OCI-LY3 (cell line): ENCODE results near the gene SLC1A1.

Experiments used
- H2AFZ ChIP-seq: fragments of 200-600, 300-600 bp; shearing (Covaris generic); 2 replicates; pipeline ENCODE4 v1.6.0; 2014; ENCODE audit warnings: antibody characterized with exemption, low read depth, low read length
- H3K27ac ChIP-seq: fragments of 200-600, 300-600 bp; sonication (generic); 2 replicates; pipeline ENCODE4 v1.5.1; 2014; ENCODE audit warnings: mild to moderate bottlenecking, low read length, moderate library complexity, mixed read lengths
- H3K27me3 ChIP-seq: fragments of 200-600, 300-600 bp; sonication (generic); 2 replicates; pipeline ENCODE4 v1.6.1; 2014; ENCODE audit warnings: low read depth, low read length, mixed read lengths
- H3K36me3 ChIP-seq: fragments of 200-600, 300-600 bp; sonication (generic); replicated peaks from 2 replicates; pipeline ENCODE3; 2014; ENCODE audit warnings: low read depth, low read length, mixed read lengths
- H3K4me1 ChIP-seq: fragments of 300-600, 200-600 bp; sonication (generic); 2 replicates; pipeline ENCODE4 v1.6.1; 2014; ENCODE audit warnings: low read length, mixed read lengths
- H3K4me2 ChIP-seq: fragments of 200-600, 300-600 bp; sonication (generic); 2 replicates; pipeline ENCODE4 v1.6.1; 2014; ENCODE audit warnings: low read length, mixed read lengths
- H3K4me3 ChIP-seq: fragments of 300-600, 200-600 bp; sonication (generic); 2 replicates; pipeline ENCODE4 v1.5.1; 2014; ENCODE audit warnings: antibody characterized with exemption, mild to moderate bottlenecking, low read length, moderate library complexity
- H3K79me2 ChIP-seq: fragments of 300-600, 200-600 bp; shearing (Covaris generic); 2 replicates; pipeline ENCODE4 v1.6.1; 2014; ENCODE audit warnings: mild to moderate bottlenecking, low read length, mixed read lengths
- H3K9ac ChIP-seq: fragments of 300-600, 200-600 bp; shearing (Covaris generic); 2 replicates; pipeline ENCODE4 v1.6.0; 2014; ENCODE audit warnings: mild to moderate bottlenecking, low read length, moderate library complexity
- H3K9me3 ChIP-seq: fragments of 200-600, 300-600 bp; shearing (Covaris generic); 2 replicates; pipeline ENCODE4 v1.6.1; 2014; ENCODE audit warnings: low read length, mixed read lengths; ENCODE audit not compliant: insufficient read depth
- H4K20me1 ChIP-seq: fragments of 200-600, 300-600 bp; sonication (generic); 2 replicates; pipeline ENCODE4 v1.6.1; 2016; ENCODE audit warnings: low read length, mixed read lengths; ENCODE audit not compliant: insufficient read depth
- CTCF ChIP-seq: fragments of 200-600, 300-600 bp; sonication (generic); IDR thresholded peaks from 2 replicates; pipeline ENCODE4 v1.5.1; 2014; ENCODE audit warnings: antibody characterized with exemption, low read length, low read depth
- EZH2phosphoT487 ChIP-seq: fragments of 200-600 bp; shearing (Covaris generic); IDR thresholded peaks from 2 replicates; pipeline ENCODE4 v1.6.1; 2018; ENCODE audit warnings: antibody characterized with exemption, mixed run types, low read depth

Gene SLC1A1

GRCh38 chr9:4537581-4537980, 47.3 kb downstream of the SLC1A1 start:
- H3K27ac ChIP-seq, result no peak overlapping the region

GRCh38 chr9:4538107-4538506, 47.8 kb downstream of the SLC1A1 start:
- H3K4me3 ChIP-seq, result no peak overlapping the region
- TF ChIP-seq CTCF (no peak), EZH2phosphoT487 (no peak)
- H3K27me3 ChIP-seq, result 0 out of 2 replicates have a peak, but pooled peaks cover 7% of the 10 kb centered on the region
- no peaks in the 10 kb centered on the region for H3K79me2 ChIP-seq
- H3K36me3 ChIP-seq, result no peaks in the 10 kb centered on the region
- H2AFZ ChIP-seq, result no peak overlapping the region
- no peaks in the 10 kb centered on the region for H3K4me1 ChIP-seq
- H3K9ac ChIP-seq, result no peak overlapping the region
- H4K20me1 ChIP-seq, result no peaks in the 10 kb centered on the region
- H3K27ac ChIP-seq, result no peak overlapping the region
- no peaks in the 10 kb centered on the region for H3K9me3 ChIP-seq
- no peak overlapping the region for H3K4me2 ChIP-seq

More at GRCh38 chr9:4537581-4537980, 47.3 kb downstream of the SLC1A1 start:
- Histone ChIP-seq H3K9ac (no peak overlapping the region), H4K20me1 (no peaks in the 10 kb centered on the region), H3K9me3 (no peaks in the 10 kb centered on the region), H3K27me3 (0 out of 2 replicates have a peak, but pooled peaks cover 7% of the 10 kb centered on the region), H3K4me2 (no peak overlapping the region), H3K4me3 (no peak overlapping the region), H2AFZ (no peak overlapping the region), H3K4me1 (no peaks in the 10 kb centered on the region), H3K79me2 (no peaks in the 10 kb centered on the region), H3K36me3 (no peaks in the 10 kb centered on the region)
- TF ChIP-seq CTCF, result no peak
- TF ChIP-seq EZH2phosphoT487, result no peak

DNA sequence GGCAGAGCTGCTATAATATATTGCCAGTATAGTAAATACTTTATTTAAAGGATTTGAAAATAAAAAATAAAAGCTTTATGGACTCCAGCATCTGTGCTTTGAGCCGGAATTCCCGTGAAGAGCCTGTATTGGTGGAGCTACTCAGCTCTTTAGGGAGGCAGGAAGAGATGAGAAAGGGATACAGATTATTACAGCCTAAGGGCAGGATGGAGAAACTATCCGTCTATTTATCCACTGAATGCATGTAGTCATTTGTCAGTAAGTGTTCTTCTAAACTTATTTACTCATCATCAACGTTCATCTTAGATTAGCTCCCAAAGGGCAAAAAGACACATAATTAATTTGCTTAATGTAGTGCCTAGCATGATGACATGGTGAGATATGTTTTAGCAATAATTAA, 48.4 kb downstream of the SLC1A1 start:
- Histone ChIP-seq H3K4me2 (no peak overlapping the region), H3K9me3 (no peaks in the 10 kb centered on the region), H3K36me3 (no peaks in the 10 kb centered on the region), H3K79me2 (no peaks in the 10 kb centered on the region), H3K27ac (no peak overlapping the region), H3K27me3 (0 out of 2 replicates have a peak, but pooled peaks cover 7% of the 10 kb centered on the region), H3K4me3 (no peak overlapping the region), H4K20me1 (no peaks in the 10 kb centered on the region), H2AFZ (no peak overlapping the region), H3K4me1 (no peaks in the 10 kb centered on the region), H3K9ac (no peak overlapping the region)
- TF ChIP-seq EZH2phosphoT487 (no peak), CTCF (no peak)

DNA sequence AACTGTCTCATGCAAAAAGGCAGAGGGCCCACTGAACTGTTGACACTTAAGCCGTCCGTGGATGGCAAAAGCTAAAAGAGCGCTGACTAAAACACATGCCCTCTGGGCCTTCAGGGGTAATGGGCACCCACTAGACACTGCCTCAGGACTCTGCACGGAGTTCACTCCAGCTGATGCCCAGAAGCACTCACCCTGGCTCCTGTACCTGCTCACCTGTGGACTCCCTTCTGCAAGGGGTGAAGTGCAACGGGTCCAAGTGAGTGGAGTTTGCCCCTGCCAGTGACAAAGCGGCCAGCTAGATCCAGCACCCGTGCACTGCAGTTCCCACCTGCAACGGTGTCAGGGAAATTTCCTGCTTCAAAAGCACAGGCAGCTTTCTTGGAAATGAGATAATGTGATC, 50.2 kb downstream of the SLC1A1 start:
- H4K20me1 ChIP-seq, result no peaks in the 10 kb centered on the region
- no peak overlapping the region for H3K4me2 ChIP-seq
- H3K9me3 ChIP-seq, result no peaks in the 10 kb centered on the region
- no peak overlapping the region for H3K4me3 ChIP-seq
- no peak overlapping the region for H3K9ac ChIP-seq
- no peaks in the 10 kb centered on the region for H3K79me2 ChIP-seq
- TF ChIP-seq CTCF, result no peak
- TF ChIP-seq EZH2phosphoT487, result no peak
- no peak overlapping the region for H2AFZ ChIP-seq
- H3K27ac ChIP-seq, result no peak overlapping the region
- no peaks in the 10 kb centered on the region for H3K36me3 ChIP-seq
- H3K27me3 ChIP-seq, result peaks cover 7% of the 10 kb centered on the region; the same call in 1 of the 2 replicates
- no peaks in the 10 kb centered on the region for H3K4me1 ChIP-seq
